GM23338 (cell line): ENCODE measurements around the gene COL21A1. TPM values are rescaled to one million over a fixed set of nuclear protein-coding genes. Genes with fewer than 3 reads are reported as not detected.

Source experiments
- ATAC-seq: fragments of 200-7000 bp; cut with Tn5 transposase; 3 replicates; pipeline ENCODE4 v1.9.1; 2020
- DNase-seq: peaks from one replicate; pipeline ENCODE4 v3.0.0-alpha.2; 2015; ENCODE audit warnings: low spot score
- H2AFZ ChIP-seq: fragments of 200-600 bp; sonication (generic); 2 replicates; pipeline ENCODE4 v1.8.0; 2016; ENCODE audit warnings: antibody characterized with exemption, mild to moderate bottlenecking, moderate library complexity
- H3F3A ChIP-seq: fragments of 200-600 bp; sonication (generic); replicated peaks from 2 replicates; pipeline ENCODE4 v1.8.0; 2017; ENCODE audit warnings: antibody characterized with exemption, mixed run types, low read depth
- H3K27ac ChIP-seq: fragments of 200-600 bp; sonication (generic); 2 replicates; pipeline ENCODE4 v1.6.1; 2016; ENCODE audit warnings: low read depth
- H3K27me3 ChIP-seq: fragments of 200-600 bp; sonication (generic); 2 replicates; pipeline ENCODE4 v1.8.0; 2016; ENCODE audit warnings: mild to moderate bottlenecking, mixed run types, moderate library complexity; ENCODE audit not compliant: insufficient read depth
- H3K36me3 ChIP-seq: fragments of 200-600 bp; sonication (generic); 2 replicates; pipeline ENCODE4 v1.8.0; 2016; ENCODE audit warnings: mild to moderate bottlenecking; ENCODE audit not compliant: insufficient read depth
- H3K4me1 ChIP-seq: fragments of 200-600 bp; sonication (generic); 2 replicates; pipeline ENCODE4 v1.8.0; 2016; ENCODE audit warnings: mild to moderate bottlenecking, moderate library complexity; ENCODE audit not compliant: insufficient read depth
- H3K4me2 ChIP-seq: fragments of 200-600 bp; sonication (generic); 2 replicates; pipeline ENCODE4 v1.7.1; 2017; ENCODE audit warnings: mixed run types
- H3K4me3 ChIP-seq: fragments of 200-600 bp; sonication (generic); 2 replicates; pipeline ENCODE4 v1.6.1; 2016; ENCODE audit warnings: mixed run types
- H3K79me2 ChIP-seq: fragments of 200-600 bp; sonication (generic); replicated peaks from 2 replicates; pipeline ENCODE4 v1.8.0; 2017; ENCODE audit warnings: mild to moderate bottlenecking; ENCODE audit not compliant: insufficient read depth
- H3K9me2 ChIP-seq: fragments of 200-600 bp; sonication (generic); 2 replicates; pipeline ENCODE4 v1.8.0; 2017; ENCODE audit not compliant: insufficient read depth
- H4K20me1 ChIP-seq: fragments of 200-600 bp; sonication (generic); replicated peaks from 2 replicates; pipeline ENCODE4 v1.8.0; 2017; ENCODE audit warnings: mild to moderate bottlenecking; ENCODE audit not compliant: insufficient read depth
- H3K27ac Mint-ChIP-seq: 2 replicates; pipeline ENCODE4 v1.8.0; 2020; ENCODE audit warnings: inconsistent platforms, mild to moderate bottlenecking, moderate library complexity, mixed read lengths
- H3K27me3 Mint-ChIP-seq: 3 replicates; pipeline ENCODE4 v1.8.0; 2022; ENCODE audit warnings: low read depth, mild to moderate bottlenecking, moderate library complexity, mixed read lengths, inconsistent platforms; ENCODE audit not compliant: insufficient read depth, poor library complexity
- H3K36me3 Mint-ChIP-seq: 3 replicates; pipeline ENCODE4 v1.8.0; 2021; ENCODE audit warnings: low read depth, mild to moderate bottlenecking, inconsistent platforms, moderate library complexity, mixed read lengths
- H3K4me1 Mint-ChIP-seq: 3 replicates; pipeline ENCODE4 v1.8.0; 2020; ENCODE audit warnings: mild to moderate bottlenecking, inconsistent platforms, mixed read lengths
- H3K4me3 Mint-ChIP-seq: 3 replicates; pipeline ENCODE4 v1.8.0; 2021; ENCODE audit warnings: moderate library complexity, mild to moderate bottlenecking, inconsistent platforms, mixed read lengths
- H3K9me3 Mint-ChIP-seq: 3 replicates; pipeline ENCODE4 v1.8.0; 2020; ENCODE audit warnings: moderate library complexity, mild to moderate bottlenecking, inconsistent platforms, mixed read lengths
- CREB1 ChIP-seq: fragments of 250-450 bp; sonication (Bioruptor Pico); IDR thresholded peaks from 2 replicates; pipeline ENCODE4 v1.5.0; 2020; ENCODE audit warnings: low read depth, mild to moderate bottlenecking, moderate library complexity
- EZH2 ChIP-seq: fragments of 200-600 bp; sonication (generic); IDR thresholded peaks from one replicate; pipeline ENCODE4 v1.8.0; 2017; ENCODE audit warnings: antibody characterized with exemption, mild to moderate bottlenecking, low read depth; ENCODE audit not compliant: unreplicated experiment
- EZH2phosphoT487 ChIP-seq: fragments of 200-600 bp; sonication (generic); IDR thresholded peaks from one replicate; pipeline ENCODE4 v1.8.1; 2018; ENCODE audit warnings: antibody characterized with exemption; ENCODE audit not compliant: unreplicated experiment
- JUNB ChIP-seq: IDR thresholded peaks from one replicate; pipeline ENCODE4 v1.6.1; 2016; ENCODE audit warnings: antibody characterized with exemption; ENCODE audit not compliant: unreplicated experiment
- POLR2AphosphoS5 ChIP-seq: IDR thresholded peaks from 2 replicates; pipeline ENCODE4 v1.6.1; 2016; ENCODE audit warnings: antibody characterized with exemption, low read depth
- REST ChIP-seq: IDR thresholded peaks from one replicate; pipeline ENCODE4 v1.6.1; 2018; ENCODE audit warnings: antibody characterized with exemption; ENCODE audit not compliant: unreplicated experiment
- STAT1 ChIP-seq: IDR thresholded peaks from one replicate; pipeline ENCODE4 v1.6.1; 2016; ENCODE audit warnings: antibody characterized with exemption; ENCODE audit not compliant: unreplicated experiment
- ZNF114 ChIP-seq: fragments of 250-450 bp; sonication (Bioruptor Pico); IDR thresholded peaks from 2 replicates; pipeline ENCODE4 v1.5.0; 2020; ENCODE audit warnings: mild to moderate bottlenecking, moderate library complexity
- polyA plus RNA-seq: library from polyadenylated mRNA; unstranded; fragments of >200 nt; fragmentation: Nextera tagmentation; extraction: Ambion mirVana; gene quantifications from 2 replicates; pipeline ENCODE4 v1.2.1, GENCODE V29; 2016
- total RNA-seq: library from RNA; depleted of rRNA; stranded (reverse); fragments of >200 nt; shearing (Covaris generic); gene quantifications from 2 replicates; pipeline ENCODE4 v1.2.3, GENCODE V29; 2014
- TF ChIP-seq, protein P1 (sequence below): IDR thresholded peaks from 2 replicates; pipeline ENCODE4 v1.6.1; 2016; ENCODE audit warnings: antibody characterized with exemption

The COL21A1 gene
- total and polyA plus RNA-seq, 2 experiments from 2014 or later, result 5.0 to 6.2 TPM

GRCh38 chr6:56259234-56260077 is 12.1 kb upstream of the COL21A1 start:
- no peak overlapping the region for H3K27ac Mint-ChIP-seq

More at GRCh38 chr6:56259234-56260077, 12.1 kb upstream of the COL21A1 start:
- H4K20me1 ChIP-seq, result no peaks in the 10 kb centered on the region
- H2AFZ ChIP-seq, result no peak overlapping the region
- H3K79me2 ChIP-seq, result no peaks in the 10 kb centered on the region
- H3K4me3 ChIP-seq, result no peak overlapping the region
- peaks cover 4% of the 10 kb centered on the region for H3K9me2 ChIP-seq
- H3K27ac ChIP-seq, result no peak overlapping the region
- H3K4me2 ChIP-seq, result no peak overlapping the region
- no peaks in the 10 kb centered on the region for H3F3A ChIP-seq
- no peaks in the 10 kb centered on the region for H3K36me3 ChIP-seq
- no peaks in the 10 kb centered on the region for H3K36me3 Mint-ChIP-seq
- H3K4me1 ChIP-seq, result no peaks in the 10 kb centered on the region
- H3K27me3 ChIP-seq, result no peaks in the 10 kb centered on the region
- no peak overlapping the region for H3K4me3 Mint-ChIP-seq
- no peak for TF ChIP-seq EZH2
- TF ChIP-seq, protein P1, sequence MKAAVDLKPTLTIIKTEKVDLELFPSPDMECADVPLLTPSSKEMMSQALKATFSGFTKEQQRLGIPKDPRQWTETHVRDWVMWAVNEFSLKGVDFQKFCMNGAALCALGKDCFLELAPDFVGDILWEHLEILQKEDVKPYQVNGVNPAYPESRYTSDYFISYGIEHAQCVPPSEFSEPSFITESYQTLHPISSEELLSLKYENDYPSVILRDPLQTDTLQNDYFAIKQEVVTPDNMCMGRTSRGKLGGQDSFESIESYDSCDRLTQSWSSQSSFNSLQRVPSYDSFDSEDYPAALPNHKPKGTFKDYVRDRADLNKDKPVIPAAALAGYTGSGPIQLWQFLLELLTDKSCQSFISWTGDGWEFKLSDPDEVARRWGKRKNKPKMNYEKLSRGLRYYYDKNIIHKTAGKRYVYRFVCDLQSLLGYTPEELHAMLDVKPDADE, result no peak
- TF ChIP-seq REST, result no peak
- no peak for TF ChIP-seq EZH2phosphoT487
- TF ChIP-seq JUNB, result no peak
- TF ChIP-seq ZNF114 (CRISPR knock-in tag), result no peak
- TF ChIP-seq STAT1, result no peak
- no peak for TF ChIP-seq CREB1 (CRISPR knock-in tag)
- no peak for TF ChIP-seq POLR2AphosphoS5
- H3K9me3 Mint-ChIP-seq, result no peaks in the 10 kb centered on the region; the same call in 2 of the 3 replicates
- ATAC-seq (peak; percentile 39), DNase-seq (peak; percentile 23)
- peaks cover 10% of the 10 kb centered on the region for H3K4me1 Mint-ChIP-seq
- H3K27me3 Mint-ChIP-seq, result peaks cover 4% of the 10 kb centered on the region
